AG04450 (cell line): Measurements from ENCODE around the gene GP2. TPM values are rescaled to one million over a fixed set of nuclear protein-coding genes. Genes with fewer than 3 reads are reported as not detected.

Source experiments
- CTCF ChIA-PET: fragments of 300-600, 350-600 bp; formaldehyde crosslinking; extraction: SDS; loops from one replicate; lab custom pipeline; 2022; ENCODE audit warnings: antibody characterized with exemption, inconsistent platforms; lab: Charles Lee
- POLR2A ChIA-PET: fragments of 350-600 bp; formaldehyde crosslinking; extraction: SDS; loops from one replicate; lab custom pipeline; 2021; ENCODE audit warnings: antibody characterized with exemption, inconsistent platforms; lab: Yijun Ruan, JAX
- DNase-seq: peaks from one replicate; pipeline ENCODE4 v3.0.0-alpha.2; 2011; ENCODE audit warnings: low read depth, low spot score
- H3K27ac ChIP-seq: one replicate; pipeline ENCODE4 v1.5.1; 2012; ENCODE audit warnings: low read depth, low read length, control low read depth
- H3K27me3 ChIP-seq: one replicate; pipeline ENCODE4 v1.6.0; 2012; ENCODE audit warnings: low read length; ENCODE audit not compliant: control insufficient read depth, insufficient read depth
- H3K4me3 ChIP-seq: 2 replicates; pipeline ENCODE4 v1.5.1; 2011; ENCODE audit warnings: mild to moderate bottlenecking, low read depth, low read length, control low read depth
- H3K9me3 ChIP-seq: 2 replicates; pipeline ENCODE4 v1.5.1; 2012; ENCODE audit warnings: low read length; ENCODE audit not compliant: control insufficient read depth, insufficient read depth
- polyA minus RNA-seq: library from RNA; depleted of rRNA, polyadenylated mRNA; stranded (reverse); fragments of >200 nt; gene quantifications from 2 replicates; pipeline ENCODE4 v1.2.3, GENCODE V29; 2011; rRNA and poly(A)+ RNA removed
- polyA plus RNA-seq: library from polyadenylated mRNA; depleted of rRNA; stranded (reverse); fragments of >200 nt; gene quantifications from 2 replicates; pipeline ENCODE4 v1.2.3, GENCODE V29; 2011; rRNA removed
- TF ChIP-seq, protein P1 (sequence below): IDR thresholded peaks from 2 replicates; pipeline ENCODE4 v1.5.1; 2011; ENCODE audit warnings: low read depth, low read length, control low read depth, inconsistent platforms

The GP2 gene
- not detected in 2 replicates for polyA plus RNA-seq
- not detected in 2 replicates for polyA minus RNA-seq

DNA sequence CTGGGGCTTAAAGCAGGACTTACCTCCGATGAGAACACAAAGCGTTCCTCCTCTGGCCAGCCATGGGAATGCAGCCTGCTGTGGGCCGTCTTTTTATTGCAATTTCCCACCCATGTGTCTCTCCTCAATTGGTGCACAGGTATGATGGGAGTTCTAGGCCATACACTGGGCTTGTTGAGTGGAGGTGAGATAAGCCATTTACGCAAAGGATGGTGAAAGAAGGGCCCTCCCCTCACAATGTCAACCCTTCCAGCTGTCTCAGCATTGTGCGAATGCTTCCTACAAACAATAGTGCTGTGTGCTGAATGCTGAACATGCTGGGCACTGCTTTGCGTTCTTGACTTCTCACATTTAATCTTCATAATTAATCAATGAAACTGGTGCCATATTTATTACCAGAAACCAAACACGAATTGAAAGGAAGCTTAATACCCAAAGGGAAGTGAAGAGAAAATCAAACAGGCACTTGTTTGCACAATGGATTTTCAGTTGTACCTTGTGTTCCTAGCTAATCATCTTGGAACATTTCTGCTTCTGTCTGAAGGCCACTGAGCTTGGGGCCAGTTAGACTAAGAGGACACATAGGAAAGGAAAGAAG lies at the start of gene GP2:
TSS of gene GP2 (minus strand) at position 70 of the 598 bp plus-strand sequence. CDS start 1,082 bp downstream, outside the sequence.
- no peak for DNase-seq
- ChIA-PET POLR2A (no interaction called here), CTCF (interaction anchor here (1.3 kb wide), 1 partner anchor 420 kb away, joined by 3 read pairs; no protein-coding TSS in a partner anchor)
- peaks cover 26% of the 10 kb centered on the region for H3K9me3 ChIP-seq
- H3K4me3 ChIP-seq, result no peak within 1 kb of the TSS
- H3K27ac ChIP-seq, result no peak within 1 kb of the TSS
- TF ChIP-seq, protein P1, sequence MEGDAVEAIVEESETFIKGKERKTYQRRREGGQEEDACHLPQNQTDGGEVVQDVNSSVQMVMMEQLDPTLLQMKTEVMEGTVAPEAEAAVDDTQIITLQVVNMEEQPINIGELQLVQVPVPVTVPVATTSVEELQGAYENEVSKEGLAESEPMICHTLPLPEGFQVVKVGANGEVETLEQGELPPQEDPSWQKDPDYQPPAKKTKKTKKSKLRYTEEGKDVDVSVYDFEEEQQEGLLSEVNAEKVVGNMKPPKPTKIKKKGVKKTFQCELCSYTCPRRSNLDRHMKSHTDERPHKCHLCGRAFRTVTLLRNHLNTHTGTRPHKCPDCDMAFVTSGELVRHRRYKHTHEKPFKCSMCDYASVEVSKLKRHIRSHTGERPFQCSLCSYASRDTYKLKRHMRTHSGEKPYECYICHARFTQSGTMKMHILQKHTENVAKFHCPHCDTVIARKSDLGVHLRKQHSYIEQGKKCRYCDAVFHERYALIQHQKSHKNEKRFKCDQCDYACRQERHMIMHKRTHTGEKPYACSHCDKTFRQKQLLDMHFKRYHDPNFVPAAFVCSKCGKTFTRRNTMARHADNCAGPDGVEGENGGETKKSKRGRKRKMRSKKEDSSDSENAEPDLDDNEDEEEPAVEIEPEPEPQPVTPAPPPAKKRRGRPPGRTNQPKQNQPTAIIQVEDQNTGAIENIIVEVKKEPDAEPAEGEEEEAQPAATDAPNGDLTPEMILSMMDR, result no peak
- no peaks in the 10 kb centered on the region for H3K27me3 ChIP-seq

DNA sequence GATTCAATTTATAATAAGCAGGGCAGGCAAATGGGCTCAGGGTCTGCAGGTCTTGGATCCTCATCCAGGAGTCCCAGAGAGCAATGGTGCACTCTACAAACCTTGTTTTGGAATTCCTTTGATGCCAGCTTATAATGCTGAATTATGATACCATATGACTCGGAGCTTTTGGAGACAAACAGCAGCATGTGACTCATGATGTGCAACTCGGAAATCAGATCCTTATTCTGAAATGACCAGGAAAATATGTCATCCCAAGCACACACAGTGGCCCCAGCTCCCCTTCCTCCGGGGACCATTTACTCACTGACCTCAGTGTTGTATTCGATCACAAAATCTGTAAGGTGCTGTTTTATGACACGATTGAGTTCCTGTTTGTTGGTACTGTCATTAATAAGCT lies 45.4 kb upstream of the GP2 start:
- Histone ChIP-seq H3K27ac (no peak overlapping the region), H3K9me3 (peaks cover 3% of the 10 kb centered on the region; the same call in 1 of the 2 replicates), H3K27me3 (no peaks in the 10 kb centered on the region), H3K4me3 (no peak overlapping the region)
- POLR2A ChIA-PET, result no interaction called here
- CTCF ChIA-PET, result interaction anchor here (3.6 kb wide), 1 partner anchor 465 kb away, joined by 14 read pairs; no protein-coding TSS in a partner anchor
- no peak for DNase-seq
- TF ChIP-seq, protein P1, result no peak

GRCh38 chr16:20369452-20370054 lies 42.2 kb upstream of the GP2 start:
- H3K4me3 ChIP-seq, result no peak overlapping the region
- H3K27ac ChIP-seq, result no peak overlapping the region
- no peaks in the 10 kb centered on the region for H3K27me3 ChIP-seq
- ChIA-PET CTCF (no interaction called here), POLR2A (no interaction called here)
- no peak for DNase-seq
- TF ChIP-seq, protein P1, result no peak
- peaks cover 3% of the 10 kb centered on the region; the same call in 1 of the 2 replicates for H3K9me3 ChIP-seq

DNA sequence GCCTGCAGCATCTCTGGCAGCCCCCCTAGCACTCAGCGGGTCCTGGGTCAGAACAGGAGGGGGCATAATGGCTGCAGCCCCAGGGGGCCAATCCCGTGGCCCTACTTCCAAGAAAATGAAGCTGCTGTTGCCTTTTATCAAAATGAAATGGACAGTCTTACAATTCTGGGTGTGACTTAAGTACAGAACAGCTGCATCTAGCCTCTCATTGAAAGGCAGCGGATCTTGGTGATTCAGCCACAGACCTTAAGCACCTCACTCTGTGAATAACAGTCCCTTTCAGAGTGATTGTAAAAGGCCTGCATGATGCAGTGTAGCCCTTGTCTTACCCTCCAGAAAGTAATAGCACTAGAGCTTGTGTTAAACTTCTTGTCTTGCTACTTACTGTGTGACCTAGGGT lies 36.7 kb upstream of the GP2 start:
- DNase-seq, result no peak
- ChIA-PET POLR2A (no interaction called here), CTCF (interaction anchor here (2.1 kb wide), 1 partner anchor 457 kb away, joined by 7 read pairs; no protein-coding TSS in a partner anchor)
- H3K4me3 ChIP-seq, result no peak overlapping the region
- H3K27ac ChIP-seq, result no peak overlapping the region
- H3K27me3 ChIP-seq, result no peaks in the 10 kb centered on the region
- H3K9me3 ChIP-seq, result peaks cover 4% of the 10 kb centered on the region
- TF ChIP-seq, protein P1, result no peak

- ChIA-PET POLR2A (no interaction called here), CTCF (interaction anchor here (1.0 to 2.1 kb wide), 2 partner anchors 22 to 456 kb away, joined by 5 to 7 read pairs; no protein-coding TSS in a partner anchor)
- no peak overlapping the region for H3K27ac ChIP-seq
- peaks cover 4% of the 10 kb centered on the region for H3K9me3 ChIP-seq
- TF ChIP-seq, protein P1, result no peak
- no peaks in the 10 kb centered on the region for H3K27me3 ChIP-seq
- H3K4me3 ChIP-seq, result no peak overlapping the region
- no peak for DNase-seq
Observed at GRCh38 chr16:20363191-20363590, 35.9 kb upstream of the GP2 start.
